ENCODE data around the gene HTR2C.
"Not testable (repeated sequence)": the region's sequence is repeated elsewhere in the genome, so short reads cannot be mapped to it uniquely, and the experiment has no call there.

HTR2C gene

DNA sequence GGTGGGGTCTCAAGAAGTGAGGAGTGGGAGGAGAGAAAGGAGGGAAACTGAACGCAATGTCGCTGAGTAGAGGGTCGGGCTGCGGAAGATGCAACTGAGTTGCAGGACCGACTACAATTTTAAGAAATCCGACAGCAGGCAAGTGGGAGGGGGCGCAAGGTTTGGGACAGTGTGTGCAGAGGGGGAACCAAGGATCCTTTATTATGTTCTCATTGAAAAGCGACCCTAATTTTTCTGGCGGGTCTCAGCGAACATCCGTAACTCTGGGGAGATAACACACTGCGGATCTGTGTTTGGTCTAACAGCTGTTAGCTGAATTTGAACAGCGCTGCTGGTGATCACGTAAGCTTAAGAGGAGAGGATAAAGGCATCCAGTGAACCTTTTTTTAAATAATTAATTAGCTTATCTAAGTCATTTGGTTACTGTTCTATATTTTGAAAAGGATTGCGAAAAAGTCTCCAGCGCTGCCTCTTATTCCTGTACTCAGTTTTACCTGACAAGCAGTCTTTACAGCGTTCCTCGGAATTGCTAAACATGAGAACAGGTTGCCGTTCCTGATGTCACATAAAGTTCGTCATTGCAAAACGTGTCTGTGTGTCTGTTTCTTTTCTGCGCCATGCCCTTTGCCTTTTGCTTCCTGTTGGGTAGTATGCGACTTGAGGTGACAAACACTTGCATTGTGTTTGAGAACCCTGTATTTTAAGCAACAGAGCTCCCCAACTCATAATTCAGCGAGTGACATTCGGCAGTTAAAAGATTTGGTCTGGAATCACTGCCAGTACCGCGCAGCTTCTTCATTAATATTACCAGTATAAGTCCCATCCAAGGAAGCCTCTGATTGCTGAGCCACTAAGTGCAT, 1.3 kb downstream of the HTR2C start:
- POLR2A ChIA-PET = no interaction called here
- DNase-seq (ENCODE audit: extremely low spot score) = no peak
- CTCF ChIA-PET = no interaction called here
- TF ChIP-seq, protein P1, sequence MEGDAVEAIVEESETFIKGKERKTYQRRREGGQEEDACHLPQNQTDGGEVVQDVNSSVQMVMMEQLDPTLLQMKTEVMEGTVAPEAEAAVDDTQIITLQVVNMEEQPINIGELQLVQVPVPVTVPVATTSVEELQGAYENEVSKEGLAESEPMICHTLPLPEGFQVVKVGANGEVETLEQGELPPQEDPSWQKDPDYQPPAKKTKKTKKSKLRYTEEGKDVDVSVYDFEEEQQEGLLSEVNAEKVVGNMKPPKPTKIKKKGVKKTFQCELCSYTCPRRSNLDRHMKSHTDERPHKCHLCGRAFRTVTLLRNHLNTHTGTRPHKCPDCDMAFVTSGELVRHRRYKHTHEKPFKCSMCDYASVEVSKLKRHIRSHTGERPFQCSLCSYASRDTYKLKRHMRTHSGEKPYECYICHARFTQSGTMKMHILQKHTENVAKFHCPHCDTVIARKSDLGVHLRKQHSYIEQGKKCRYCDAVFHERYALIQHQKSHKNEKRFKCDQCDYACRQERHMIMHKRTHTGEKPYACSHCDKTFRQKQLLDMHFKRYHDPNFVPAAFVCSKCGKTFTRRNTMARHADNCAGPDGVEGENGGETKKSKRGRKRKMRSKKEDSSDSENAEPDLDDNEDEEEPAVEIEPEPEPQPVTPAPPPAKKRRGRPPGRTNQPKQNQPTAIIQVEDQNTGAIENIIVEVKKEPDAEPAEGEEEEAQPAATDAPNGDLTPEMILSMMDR (IDR thresholded peaks at IDR 0.05; ENCODE audit: control extremely low read depth, extremely low read depth, low read depth, missing control alignments) = no peak

DNA sequence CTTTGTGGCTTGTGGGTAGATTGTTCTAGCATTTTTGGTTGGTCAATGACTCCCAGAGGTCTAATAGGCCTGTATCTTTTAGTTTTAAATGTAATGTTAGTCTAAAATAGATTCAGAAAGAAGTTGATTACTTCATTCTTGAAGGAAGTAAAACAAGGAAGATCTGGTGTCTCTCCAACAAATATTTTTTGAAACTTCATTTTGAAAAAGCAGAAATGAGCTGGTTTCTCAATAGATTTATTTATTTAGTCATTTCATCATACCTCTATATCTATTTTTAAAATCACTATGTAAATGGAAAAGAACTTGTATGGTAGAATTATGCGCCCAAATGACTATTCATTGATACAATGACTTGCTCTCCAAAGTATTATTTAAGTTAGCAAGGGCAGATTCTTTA, 7.2 kb downstream of the HTR2C start:
- DNase-seq (ENCODE audit: extremely low spot score) = no peak
- POLR2A ChIA-PET = no interaction called here
- TF ChIP-seq, protein P1 (IDR thresholded peaks at IDR 0.05; ENCODE audit: control extremely low read depth, extremely low read depth, low read depth, missing control alignments) = no peak
- CTCF ChIA-PET = no interaction called here

DNA sequence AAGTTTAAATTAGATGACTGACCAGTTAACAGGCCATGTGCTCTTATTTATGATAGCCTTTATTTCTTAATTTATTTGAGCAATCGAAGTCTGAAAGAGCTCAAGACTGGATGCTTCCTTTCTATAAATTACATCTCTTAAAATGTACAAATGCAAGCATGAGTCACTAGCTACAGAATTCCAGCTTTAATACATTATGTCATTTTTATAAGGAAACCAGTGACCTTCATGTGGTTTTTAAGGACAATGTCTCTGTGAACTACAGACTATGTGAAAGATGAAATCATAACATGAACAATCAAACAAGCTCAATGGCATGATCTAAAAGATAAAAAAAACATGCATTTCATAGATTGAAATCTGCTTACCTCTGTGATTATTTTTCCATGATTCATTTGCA, 15.4 kb downstream of the HTR2C start:
- CTCF ChIA-PET = no interaction called here
- POLR2A ChIA-PET = no interaction called here
- TF ChIP-seq, protein P1 (IDR thresholded peaks at IDR 0.05; ENCODE audit: control extremely low read depth, extremely low read depth, low read depth, missing control alignments) = no peak
- no peak for DNase-seq (ENCODE audit: extremely low spot score)

DNA sequence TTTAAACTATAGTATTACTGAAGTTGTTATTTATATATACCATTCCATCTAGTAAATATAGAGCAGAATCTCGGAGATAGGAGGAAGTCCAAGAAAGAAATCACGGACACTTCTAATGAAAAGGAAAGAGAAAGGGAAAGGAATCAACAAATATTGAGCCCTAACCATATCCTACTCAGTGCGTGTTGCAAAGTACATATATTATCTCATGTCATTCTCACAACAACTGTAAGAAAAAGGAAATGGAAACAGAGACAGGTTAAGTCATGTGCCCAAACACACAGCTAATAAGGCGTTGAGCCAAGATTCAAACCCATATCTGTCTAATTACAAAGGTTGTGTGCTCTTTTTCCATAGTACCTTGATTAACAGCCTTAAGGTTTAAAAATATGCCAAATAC, 16.0 kb downstream of the HTR2C start:
- ChIA-PET POLR2A (no interaction called here), CTCF (no interaction called here)
- TF ChIP-seq, protein P1 (IDR thresholded peaks at IDR 0.05; ENCODE audit: control extremely low read depth, extremely low read depth, low read depth, missing control alignments) = no peak
- DNase-seq (ENCODE audit: extremely low spot score) = no peak

DNA sequence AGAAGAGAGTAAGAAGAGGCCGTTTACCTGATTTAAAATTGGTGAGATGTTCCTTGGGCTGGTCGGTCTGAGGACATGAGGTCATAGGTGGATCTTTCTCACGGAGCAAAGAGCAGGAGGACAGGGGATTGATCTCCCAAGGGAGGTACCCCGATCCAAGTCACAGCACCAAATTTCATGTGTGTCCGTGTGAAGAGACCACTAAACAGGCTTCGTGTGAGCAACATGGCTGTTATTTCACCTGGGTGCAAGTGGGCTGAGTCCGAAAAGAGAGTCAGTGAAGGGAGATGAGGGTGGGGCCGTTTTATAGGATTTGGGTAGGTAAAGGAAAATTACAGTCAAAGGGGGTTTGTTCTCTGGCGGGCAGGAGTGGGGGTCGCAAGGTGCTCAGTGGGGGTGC, 22.7 kb downstream of the HTR2C start:
- CTCF ChIA-PET, POLR2A ChIA-PET: not testable (repeated sequence)

DNA sequence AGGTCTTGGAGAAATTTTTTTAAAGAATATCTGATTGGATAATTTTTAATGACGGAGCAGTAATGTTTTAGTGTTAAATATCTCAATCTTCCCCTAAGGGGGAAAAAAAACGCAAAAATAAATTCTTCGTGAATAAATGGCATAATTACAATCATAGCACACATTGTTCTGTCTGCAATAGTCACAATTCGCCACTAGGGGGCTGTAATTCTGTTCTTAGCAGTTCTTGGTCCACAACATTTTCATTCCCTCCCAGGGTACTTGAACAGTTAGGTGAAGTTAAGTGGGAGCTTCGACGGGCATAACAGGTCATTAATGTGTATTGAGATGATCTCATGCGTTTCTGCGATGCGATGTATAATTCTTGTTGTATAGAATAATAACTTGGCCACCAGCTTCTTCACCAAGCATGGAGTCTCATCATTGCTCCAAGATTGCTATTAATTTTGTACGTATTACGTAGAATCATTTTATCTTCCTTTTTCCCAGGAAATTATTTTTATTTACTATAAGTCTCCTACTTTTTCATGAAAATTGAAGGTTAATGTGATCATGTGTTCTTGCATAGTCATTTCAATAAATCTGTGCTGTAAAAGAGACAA, 27.2 kb downstream of the HTR2C start:
- TF ChIP-seq, protein P1 (IDR thresholded peaks at IDR 0.05; ENCODE audit: control extremely low read depth, extremely low read depth, low read depth, missing control alignments) = peak; percentile 59
- ChIA-PET CTCF (interaction anchor here (0.7 to 2.4 kb wide), 5 partner anchors 15 to 355 kb away, joined by 3 to 9 read pairs (median 3); no protein-coding TSS in a partner anchor), POLR2A (no interaction called here)
- peak; percentile 31 for DNase-seq (ENCODE audit: extremely low spot score)

More for the DNA sequence above, 22.7 kb downstream of the HTR2C start:
- DNase-seq (ENCODE audit: extremely low spot score) = not testable (repeated sequence)

DNA sequence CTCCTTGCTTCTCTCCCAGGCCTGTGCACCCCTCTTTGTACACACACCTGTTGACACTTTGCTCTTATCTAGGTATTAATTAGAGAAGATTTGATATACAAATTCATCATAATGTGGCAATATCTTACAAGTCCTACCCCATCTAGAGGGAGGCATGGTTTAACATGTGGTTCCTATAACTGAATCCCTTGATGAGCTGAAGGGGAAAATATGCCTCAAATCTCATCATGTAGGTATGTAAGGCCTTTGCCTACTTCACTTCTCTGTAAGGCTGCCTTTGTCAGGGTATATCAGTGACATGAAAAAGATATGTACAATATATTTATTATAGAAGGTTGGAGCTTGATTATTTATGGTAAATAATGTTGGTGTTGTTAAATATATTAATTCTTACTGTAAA, 31.9 kb downstream of the HTR2C start:
- no peak for DNase-seq (ENCODE audit: extremely low spot score)
- ChIA-PET POLR2A (no interaction called here), CTCF (no interaction called here)
- TF ChIP-seq, protein P1 (IDR thresholded peaks at IDR 0.05; ENCODE audit: control extremely low read depth, extremely low read depth, low read depth, missing control alignments) = no peak

All from GM10248 (cell line).